B cell (primary cell): ENCODE data around the gene ATP8A2.

ENCODE experiments used
- CTCF ChIP-seq: fragments of 200-600 bp; IDR thresholded peaks from one replicate; pipeline ENCODE4 v1.8.0; 2022; ENCODE audit warnings: antibody characterized with exemption, mild to moderate bottlenecking
- EZH2 ChIP-seq: IDR thresholded peaks from 2 replicates; pipeline ENCODE4 v1.6.1; 2012; ENCODE audit warnings: borderline replicate concordance, low read depth, mild to moderate bottlenecking, moderate library complexity, low read length; ENCODE audit not compliant: insufficient read depth, poor library complexity, severe bottlenecking

DNA sequence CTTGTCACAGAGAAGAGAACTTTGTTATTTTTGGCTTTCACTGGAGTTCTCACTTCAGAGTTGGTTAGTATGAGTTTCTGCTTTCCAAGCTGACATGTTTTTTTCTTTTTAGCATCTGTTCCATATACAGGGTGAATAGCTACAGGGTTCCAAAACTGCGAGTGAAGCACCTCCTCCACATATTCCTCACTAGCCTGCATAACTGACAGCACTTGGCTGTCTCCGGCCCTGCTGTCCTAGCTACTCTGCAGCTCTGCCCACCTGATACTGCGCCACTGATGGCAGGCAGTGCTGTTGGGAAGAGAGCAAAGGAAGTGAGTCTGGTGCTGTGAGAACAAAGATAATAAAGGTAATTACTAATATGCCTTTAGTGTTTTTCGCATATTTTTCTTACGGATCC lies 6.8 kb downstream of the ATP8A2 start:
- TF ChIP-seq CTCF (no peak), EZH2 (no peak)
